Measurements from ENCODE around the gene NAT9.

DNA sequence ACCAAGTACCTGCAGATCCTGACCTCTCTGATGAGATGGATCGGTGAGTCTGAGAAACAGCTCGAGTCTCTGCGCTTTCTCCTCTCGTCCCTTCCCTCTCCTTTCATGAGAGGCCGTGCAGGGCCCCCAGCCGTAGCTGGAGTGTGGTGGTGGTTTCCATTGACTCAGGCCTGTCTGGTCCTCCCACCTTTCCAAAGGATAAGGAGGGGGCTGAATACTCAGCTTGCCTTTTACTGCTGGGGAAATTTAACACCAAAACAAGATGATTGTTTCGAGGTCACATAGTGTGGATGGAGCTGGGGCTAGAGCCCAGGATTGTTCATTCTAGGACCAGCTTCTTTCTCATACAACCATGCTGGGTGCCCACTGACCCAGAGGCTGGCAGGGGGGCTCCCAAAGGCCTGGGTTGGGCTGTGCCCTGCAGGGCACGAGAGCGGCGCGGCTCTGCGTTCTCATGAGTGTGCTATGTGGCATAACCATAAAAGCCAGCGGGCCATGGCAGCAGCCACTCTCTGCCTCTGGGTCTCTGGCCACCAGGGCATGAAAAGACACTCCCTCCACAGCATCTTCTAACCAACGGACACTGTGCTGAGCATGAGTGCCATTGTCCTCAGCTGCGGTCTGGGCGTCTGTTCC is 43.8 kb upstream of the NAT9 start:
- TF ChIP-seq POLR2A (IDR thresholded peaks at IDR 0.05; ENCODE audit: low read depth, low read length) (no peak), RAD21 (IDR thresholded peaks at IDR 0.05; ENCODE audit: low read length) (no peak)
- TF ChIP-seq, protein P1, sequence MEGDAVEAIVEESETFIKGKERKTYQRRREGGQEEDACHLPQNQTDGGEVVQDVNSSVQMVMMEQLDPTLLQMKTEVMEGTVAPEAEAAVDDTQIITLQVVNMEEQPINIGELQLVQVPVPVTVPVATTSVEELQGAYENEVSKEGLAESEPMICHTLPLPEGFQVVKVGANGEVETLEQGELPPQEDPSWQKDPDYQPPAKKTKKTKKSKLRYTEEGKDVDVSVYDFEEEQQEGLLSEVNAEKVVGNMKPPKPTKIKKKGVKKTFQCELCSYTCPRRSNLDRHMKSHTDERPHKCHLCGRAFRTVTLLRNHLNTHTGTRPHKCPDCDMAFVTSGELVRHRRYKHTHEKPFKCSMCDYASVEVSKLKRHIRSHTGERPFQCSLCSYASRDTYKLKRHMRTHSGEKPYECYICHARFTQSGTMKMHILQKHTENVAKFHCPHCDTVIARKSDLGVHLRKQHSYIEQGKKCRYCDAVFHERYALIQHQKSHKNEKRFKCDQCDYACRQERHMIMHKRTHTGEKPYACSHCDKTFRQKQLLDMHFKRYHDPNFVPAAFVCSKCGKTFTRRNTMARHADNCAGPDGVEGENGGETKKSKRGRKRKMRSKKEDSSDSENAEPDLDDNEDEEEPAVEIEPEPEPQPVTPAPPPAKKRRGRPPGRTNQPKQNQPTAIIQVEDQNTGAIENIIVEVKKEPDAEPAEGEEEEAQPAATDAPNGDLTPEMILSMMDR (conservative IDR thresholded peaks at IDR 0.05; ENCODE audit: low read depth, low read length): no peak

Measured in IMR-90 (cell line).